Endodermal cell (in vitro differentiated cells): ENCODE measurements around the gene GAA. TPM values are rescaled to one million over a fixed set of nuclear protein-coding genes. Genes with fewer than 3 reads are reported as not detected.

Experiments used
- DNase-seq: peaks from one replicate; pipeline ENCODE4 v3.0.0-alpha.2; 2017
- H3K27ac ChIP-seq: 2 replicates; pipeline ENCODE4 v1.5.1; 2013; ENCODE audit warnings: mild to moderate bottlenecking, low read depth, low read length, moderate library complexity
- H3K27me3 ChIP-seq: 2 replicates; pipeline ENCODE4 v1.6.1; 2013; ENCODE audit warnings: mild to moderate bottlenecking, low read length, moderate library complexity; ENCODE audit not compliant: insufficient read depth, control insufficient read depth, poor library complexity, severe bottlenecking
- H3K36me3 ChIP-seq: 2 replicates; pipeline ENCODE4 v1.7.0; 2013; ENCODE audit warnings: mild to moderate bottlenecking, low read length, moderate library complexity; ENCODE audit not compliant: control insufficient read depth, insufficient read depth
- H3K4me1 ChIP-seq: one replicate; pipeline ENCODE4 v1.7.0; 2013; ENCODE audit warnings: low read length; ENCODE audit not compliant: control insufficient read depth, insufficient read depth
- H3K4me3 ChIP-seq: 2 replicates; pipeline ENCODE4 v1.5.1; 2013; ENCODE audit warnings: mild to moderate bottlenecking, low read length, moderate library complexity
- H3K9ac ChIP-seq: 2 replicates; pipeline ENCODE4 v1.6.1; 2013; ENCODE audit warnings: mild to moderate bottlenecking, low read length, moderate library complexity; ENCODE audit not compliant: poor library complexity, severe bottlenecking; ENCODE audit errors: extremely low read depth
- H3K9me3 ChIP-seq: 2 replicates; pipeline ENCODE4 v1.6.1; 2013; ENCODE audit warnings: mild to moderate bottlenecking, low read length, moderate library complexity; ENCODE audit not compliant: control insufficient read depth
- H3K27ac Mint-ChIP-seq: 2 replicates; pipeline ENCODE4 v1.8.0; 2020; ENCODE audit warnings: mixed read lengths
- H3K27me3 Mint-ChIP-seq: 2 replicates; pipeline ENCODE4 v1.8.0; 2021; ENCODE audit warnings: mild to moderate bottlenecking, mixed read lengths; ENCODE audit not compliant: insufficient read depth
- H3K36me3 Mint-ChIP-seq: 2 replicates; pipeline ENCODE4 v1.8.0; 2020; ENCODE audit warnings: low read depth, mixed read lengths
- H3K4me1 Mint-ChIP-seq: 2 replicates; pipeline ENCODE4 v1.8.0; 2020; ENCODE audit warnings: mixed read lengths
- H3K4me3 Mint-ChIP-seq: 2 replicates; pipeline ENCODE4 v1.8.0; 2020; ENCODE audit warnings: mild to moderate bottlenecking, moderate library complexity, mixed read lengths
- H3K9me3 Mint-ChIP-seq: 2 replicates; pipeline ENCODE4 v1.8.0; 2020; ENCODE audit warnings: mild to moderate bottlenecking, mixed read lengths
- WGBS, 2 experiments: methylation state at CpG; one replicate each; pipeline versions ENCODE4 v1.1.5 to v1.1.7; 2013; ENCODE audit warnings: missing lambda C conversion rate in 2 of 2, mixed read lengths in 1 of 2; ENCODE audit not compliant: insufficient coverage in 1 of 2, insufficient read length in 1 of 2; 5-methylcytosine and 5-hydroxymethylcytosine counted together
- total RNA-seq, 2 donors: library from RNA; stranded (reverse); fragmentation: NEBNext Ultra II Directional in 1 of 2; extraction: Animal tissue kit (Norgen Biotek cat#: 25700) in 1 of 2; gene quantifications; 2 replicates in 1 of 2; 3 replicates in 1 of 2; pipeline ENCODE4 v1.2.1, GENCODE V29; 2021
- TF ChIP-seq, protein P1 (sequence below): fragments of 200-600 bp; sonication (generic); conservative IDR thresholded peaks from 2 replicates; pipeline ENCODE4 v1.5.0; 2021; ENCODE audit warnings: antibody characterized with exemption, mild to moderate bottlenecking

Gene GAA
- total RNA-seq, 2 donors from 2014 or later = 46.4 to 72.3 TPM

DNA sequence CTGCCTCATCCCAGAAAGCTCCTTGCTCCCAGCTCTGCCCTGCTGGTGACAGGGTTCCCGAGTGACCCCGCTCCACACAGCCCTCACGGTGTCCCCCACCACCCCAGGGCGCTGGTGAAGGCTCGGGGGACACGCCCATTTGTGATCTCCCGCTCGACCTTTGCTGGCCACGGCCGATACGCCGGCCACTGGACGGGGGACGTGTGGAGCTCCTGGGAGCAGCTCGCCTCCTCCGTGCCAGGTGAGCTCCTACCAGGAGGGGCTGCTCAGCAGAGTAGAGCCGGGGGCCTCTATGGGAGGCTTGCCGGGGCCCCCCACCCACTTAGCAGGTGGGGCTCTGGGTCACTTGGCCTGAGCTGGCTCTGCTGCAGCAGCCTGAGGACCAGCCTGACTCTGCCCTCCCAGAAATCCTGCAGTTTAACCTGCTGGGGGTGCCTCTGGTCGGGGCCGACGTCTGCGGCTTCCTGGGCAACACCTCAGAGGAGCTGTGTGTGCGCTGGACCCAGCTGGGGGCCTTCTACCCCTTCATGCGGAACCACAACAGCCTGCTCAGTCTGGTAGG lies 11.2 kb downstream of the GAA start:
- Mint-ChIP-seq H3K27me3 (no peaks in the 10 kb centered on the region), H3K4me3 (no peak overlapping the region), H3K9me3 (peaks cover 15% of the 10 kb centered on the region), H3K36me3 (peaks cover 19% of the 10 kb centered on the region), H3K4me1 (peaks cover 9% of the 10 kb centered on the region), H3K27ac (no peak overlapping the region)
- WGBS, 2 experiments = 87 to 92% methylated on average over 14 to 24 of the region's 24 CpGs
- Histone ChIP-seq H3K36me3 (peaks cover 6% of the 10 kb centered on the region), H3K4me1 (no peaks in the 10 kb centered on the region), H3K27me3 (no peaks in the 10 kb centered on the region), H3K27ac (no peak overlapping the region), H3K4me3 (no peak overlapping the region), H3K9me3 (peaks cover 16% of the 10 kb centered on the region), H3K9ac (no peak overlapping the region)
- DNase-seq = peak; percentile 59
- TF ChIP-seq, protein P1, sequence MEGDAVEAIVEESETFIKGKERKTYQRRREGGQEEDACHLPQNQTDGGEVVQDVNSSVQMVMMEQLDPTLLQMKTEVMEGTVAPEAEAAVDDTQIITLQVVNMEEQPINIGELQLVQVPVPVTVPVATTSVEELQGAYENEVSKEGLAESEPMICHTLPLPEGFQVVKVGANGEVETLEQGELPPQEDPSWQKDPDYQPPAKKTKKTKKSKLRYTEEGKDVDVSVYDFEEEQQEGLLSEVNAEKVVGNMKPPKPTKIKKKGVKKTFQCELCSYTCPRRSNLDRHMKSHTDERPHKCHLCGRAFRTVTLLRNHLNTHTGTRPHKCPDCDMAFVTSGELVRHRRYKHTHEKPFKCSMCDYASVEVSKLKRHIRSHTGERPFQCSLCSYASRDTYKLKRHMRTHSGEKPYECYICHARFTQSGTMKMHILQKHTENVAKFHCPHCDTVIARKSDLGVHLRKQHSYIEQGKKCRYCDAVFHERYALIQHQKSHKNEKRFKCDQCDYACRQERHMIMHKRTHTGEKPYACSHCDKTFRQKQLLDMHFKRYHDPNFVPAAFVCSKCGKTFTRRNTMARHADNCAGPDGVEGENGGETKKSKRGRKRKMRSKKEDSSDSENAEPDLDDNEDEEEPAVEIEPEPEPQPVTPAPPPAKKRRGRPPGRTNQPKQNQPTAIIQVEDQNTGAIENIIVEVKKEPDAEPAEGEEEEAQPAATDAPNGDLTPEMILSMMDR = no peak

DNA sequence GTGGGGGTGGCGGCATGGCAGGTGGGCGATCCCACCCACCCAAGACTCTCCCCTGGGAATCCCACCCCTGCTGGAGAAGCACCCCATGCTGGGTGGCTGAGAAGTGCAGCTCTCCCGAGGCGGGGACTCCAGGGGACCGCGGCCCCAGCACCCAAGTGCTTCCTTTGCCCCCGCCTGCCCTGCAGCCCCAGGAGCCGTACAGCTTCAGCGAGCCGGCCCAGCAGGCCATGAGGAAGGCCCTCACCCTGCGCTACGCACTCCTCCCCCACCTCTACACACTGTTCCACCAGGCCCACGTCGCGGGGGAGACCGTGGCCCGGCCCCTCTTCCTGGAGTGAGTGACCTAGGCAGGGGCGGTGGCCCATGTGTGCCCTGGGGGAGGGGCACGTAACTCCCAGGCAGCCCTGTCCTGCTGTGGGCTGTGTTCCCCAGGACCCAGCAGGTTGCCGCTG lies 11.7 kb downstream of the GAA start:
- no peak overlapping the region for H3K4me3 ChIP-seq
- Mint-ChIP-seq H3K27me3 (no peaks in the 10 kb centered on the region), H3K4me1 (peaks cover 9% of the 10 kb centered on the region), H3K27ac (peak overlapping the region; percentile 72), H3K36me3 (peaks cover 19% of the 10 kb centered on the region), H3K9me3 (peaks cover 15% of the 10 kb centered on the region), H3K4me3 (peak overlapping the region; percentile 17)
- DNase-seq = no peak
- no peaks in the 10 kb centered on the region for H3K27me3 ChIP-seq
- peaks cover 6% of the 10 kb centered on the region for H3K36me3 ChIP-seq
- TF ChIP-seq, protein P1 = no peak
- H3K4me1 ChIP-seq = no peaks in the 10 kb centered on the region
- H3K9ac ChIP-seq = no peak overlapping the region
- 81% methylated on average over 5 to 18 of the region's 20 CpGs for WGBS, 2 experiments
- H3K9me3 ChIP-seq = peaks cover 16% of the 10 kb centered on the region
- H3K27ac ChIP-seq = peak overlapping the region; percentile 22

DNA sequence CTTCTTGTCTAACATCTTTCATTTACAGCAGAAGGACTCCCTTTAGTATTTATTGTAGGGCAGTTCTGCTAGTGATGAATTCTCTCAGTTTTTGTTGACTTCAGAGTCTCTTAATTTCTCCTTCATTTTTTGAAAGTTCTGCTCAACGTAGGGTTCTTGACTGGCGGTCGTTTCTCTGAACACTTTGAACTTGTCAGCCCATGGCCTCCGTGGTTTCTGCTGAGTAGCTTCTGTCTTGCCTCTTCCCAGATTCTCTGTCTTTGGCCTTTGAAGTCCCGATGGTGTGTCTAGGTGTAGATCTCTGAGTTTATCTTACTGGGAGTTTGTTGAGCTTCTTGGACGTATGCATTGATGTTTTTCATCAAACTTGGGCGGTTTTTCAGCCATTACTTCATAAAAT lies 13.4 kb downstream of the GAA start:
- Histone ChIP-seq H3K36me3 (peaks cover 6% of the 10 kb centered on the region), H3K4me3 (no peak overlapping the region), H3K9me3 (peaks cover 16% of the 10 kb centered on the region), H3K9ac (no peak overlapping the region), H3K27me3 (no peaks in the 10 kb centered on the region), H3K4me1 (no peaks in the 10 kb centered on the region), H3K27ac (no peak overlapping the region)
- Mint-ChIP-seq H3K27me3 (no peaks in the 10 kb centered on the region), H3K4me1 (peaks cover 9% of the 10 kb centered on the region), H3K36me3 (peaks cover 19% of the 10 kb centered on the region), H3K27ac (no peak overlapping the region), H3K9me3 (peaks cover 15% of the 10 kb centered on the region), H3K4me3 (no peak overlapping the region)
- TF ChIP-seq, protein P1 = no peak
- DNase-seq = no peak
- WGBS, 2 experiments = 92 to 100% methylated on average over 5 to 7 of the region's 7 CpGs
